GM10248 (cell line): ENCODE measurements around the gene AMPD3.
A peak's percentile ranks its signal among the peaks of the same experiment; 100 is the strongest.

Source experiments
- CTCF ChIA-PET: fragments of 300-600 bp; sonication (Branson Sonifier 250); formaldehyde crosslinking; extraction: SDS; loops from one replicate; lab custom pipeline; 2021; ENCODE audit warnings: antibody characterized with exemption; lab: Yijun Ruan, JAX
- POLR2A ChIA-PET: fragments of 350-650 bp; sonication (Branson Sonifier 250); formaldehyde crosslinking; extraction: SDS; loops from one replicate; lab custom pipeline; 2020; ENCODE audit warnings: antibody characterized with exemption; lab: Yijun Ruan, JAX
- DNase-seq: peaks from one replicate; pipeline ENCODE4 v3.0.0; 2012; ENCODE audit errors: extremely low spot score
- CTCF ChIP-seq: IDR thresholded peaks from 2 replicates; pipeline ENCODE4 v1.5.1; 2012; ENCODE audit warnings: mild to moderate bottlenecking, low read depth; ENCODE audit errors: extremely low read depth, missing control alignments, control extremely low read depth

The AMPD3 gene

GRCh38 chr11:10447445-10447844, 7.6 kb upstream of the AMPD3 start:
- CTCF ChIA-PET, result interaction anchor here (1.4 to 3.2 kb wide), 2 partner anchors 8 to 16 kb away, joined by 3 to 10 read pairs; partner anchors contain the start of gene AMPD3
- DNase-seq, result no peak
- POLR2A ChIA-PET, result no interaction called here
- no peak for TF ChIP-seq CTCF

DNA sequence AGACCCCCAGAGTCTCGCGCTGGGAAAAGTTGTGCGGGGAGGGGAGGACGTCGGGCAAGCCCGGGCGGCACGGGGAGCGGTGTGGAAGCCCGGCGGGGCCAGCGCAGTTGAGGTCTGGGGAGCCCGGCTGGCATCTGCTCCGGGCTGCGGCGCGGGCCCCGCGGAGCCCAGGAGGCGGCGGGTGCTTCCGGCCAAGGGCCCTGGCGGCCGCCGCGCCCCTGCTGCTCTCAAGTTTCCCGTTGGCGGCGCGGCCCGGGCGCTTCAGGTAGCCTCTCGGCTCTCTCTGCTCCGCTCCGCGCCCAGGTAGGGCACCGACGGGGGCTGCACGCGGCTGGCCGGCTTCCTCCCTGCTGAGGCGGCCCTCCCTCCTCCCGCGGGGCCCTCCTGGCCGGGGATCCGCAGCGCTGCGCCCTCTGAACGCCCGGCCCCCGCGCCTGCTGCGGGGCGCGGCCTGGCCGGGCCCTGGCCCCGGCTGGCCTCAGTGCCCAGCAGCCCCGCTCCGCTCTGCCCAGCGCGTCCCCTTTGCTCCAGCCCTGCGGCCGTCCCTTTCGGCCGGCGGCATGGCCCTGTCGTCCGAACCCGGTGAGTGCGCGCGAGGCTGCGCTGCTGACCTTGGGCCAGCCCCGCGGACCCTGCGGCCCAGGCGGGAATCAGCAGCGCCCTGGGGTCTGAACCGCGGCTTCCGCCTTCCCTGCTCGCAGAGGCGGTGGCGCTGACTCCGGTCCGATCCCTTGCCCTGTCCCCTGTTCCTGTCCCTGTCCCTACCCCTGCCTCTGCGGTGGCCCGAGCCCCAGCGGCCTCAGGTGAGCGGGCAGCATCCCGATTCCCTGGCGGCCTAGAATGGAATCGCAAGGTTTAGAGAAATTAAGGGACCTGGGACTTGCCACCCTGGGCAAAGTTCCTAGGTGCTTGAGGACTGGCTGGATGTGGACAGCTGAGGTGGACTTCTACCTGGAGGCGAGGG, 4.3 kb upstream of the AMPD3 start:
- DNase-seq, result peak; percentile 56
- ChIA-PET POLR2A (no interaction called here), CTCF (interaction anchor here (0.8 to 7.1 kb wide), 6 partner anchors 10 to 318 kb away, joined by 3 to 67 read pairs (median 8); partner anchors contain the start of gene RNF141)
- peak; percentile 14 for TF ChIP-seq CTCF

DNA sequence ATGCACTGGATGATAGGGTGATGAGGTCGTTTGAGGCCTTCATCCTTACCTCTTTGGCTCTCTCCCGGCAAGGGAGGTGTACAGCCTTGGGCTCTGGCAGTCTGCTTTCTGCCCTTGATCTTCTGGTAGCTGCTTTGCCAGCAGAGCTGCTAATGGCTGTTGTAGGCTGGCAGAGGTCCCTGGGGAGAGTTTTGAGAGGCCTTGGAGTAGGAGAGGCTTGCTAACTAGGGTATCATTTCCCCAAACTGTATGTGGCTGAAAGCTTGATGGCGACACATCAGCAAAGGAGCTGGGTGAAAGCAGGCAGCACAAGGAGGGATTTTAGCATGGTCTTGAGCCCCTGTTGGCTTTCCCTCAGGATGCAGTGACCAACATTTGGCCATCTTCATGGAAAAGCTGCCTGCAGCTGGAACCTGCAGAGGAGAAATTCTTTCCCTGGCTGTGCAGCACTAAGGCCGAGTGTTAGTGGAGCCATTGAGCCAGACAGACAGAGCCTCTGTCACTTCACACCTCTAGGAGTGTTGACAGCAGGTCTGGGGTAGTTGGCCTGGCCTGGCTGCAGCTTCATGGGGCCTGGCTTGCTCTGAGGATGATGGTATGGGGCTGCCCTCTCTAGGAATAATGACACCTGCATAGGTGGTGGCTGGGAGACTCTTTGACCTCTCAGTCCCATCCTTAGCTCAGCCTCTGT, 3.5 kb upstream of the AMPD3 start:
- ChIA-PET POLR2A (no interaction called here), CTCF (interaction anchor here (0.6 to 7.1 kb wide), 9 partner anchors 10 to 693 kb away, joined by 3 to 67 read pairs (median 6); partner anchors contain the start of gene RNF141)
- no peak for DNase-seq
- TF ChIP-seq CTCF, result no peak

GRCh38 chr11:10452211-10452767, 2.8 kb upstream of the AMPD3 start:
- no peak for TF ChIP-seq CTCF
- ChIA-PET CTCF (interaction anchor here (0.6 to 7.1 kb wide), 8 partner anchors 9 to 694 kb away, joined by 3 to 67 read pairs (median 6); partner anchors contain the start of gene RNF141), POLR2A (no interaction called here)
- DNase-seq, result no peak

DNA sequence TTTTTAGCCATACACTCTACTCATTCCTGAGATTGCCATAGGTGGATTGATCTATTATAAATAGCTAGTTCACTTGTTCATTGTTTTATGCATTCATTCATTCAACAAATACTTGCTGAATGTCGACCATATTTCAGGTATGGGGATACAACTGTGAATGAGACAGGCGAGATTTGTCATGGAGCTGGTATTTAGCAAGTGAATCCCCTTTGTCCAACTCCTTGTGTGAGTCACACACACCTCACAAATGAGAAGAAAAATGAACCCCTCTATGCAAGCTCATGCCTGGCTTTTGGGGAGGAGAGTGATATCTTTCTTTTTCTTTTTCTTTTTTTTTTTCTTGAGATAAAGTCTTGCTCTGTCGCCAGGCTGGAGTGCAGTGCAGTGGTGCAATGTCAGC, 1.8 kb upstream of the AMPD3 start:
- DNase-seq, result no peak
- POLR2A ChIA-PET, result no interaction called here
- CTCF ChIA-PET, result interaction anchor here (1.2 to 7.1 kb wide), 4 partner anchors 13 to 201 kb away, joined by 3 to 67 read pairs (median 6); no protein-coding TSS in a partner anchor
- no peak for TF ChIP-seq CTCF
